HCT116 (cell line): ENCODE results near the gene CEP120.
"Not testable (repeated sequence)": the region's sequence is repeated elsewhere in the genome, so short reads cannot be mapped to it uniquely, and the experiment has no call there.

Experiments used
- CEBPB ChIP-seq: IDR thresholded peaks from 2 replicates; pipeline ENCODE4 v1.6.1; 2012; ENCODE audit warnings: low read depth
- EGR1 ChIP-seq: IDR thresholded peaks from 2 replicates; pipeline ENCODE4 v1.6.1; 2012; ENCODE audit warnings: low read depth
- EZH2 ChIP-seq: fragments of 200-600 bp; sonication (generic); IDR thresholded peaks from 2 replicates; pipeline ENCODE4 v1.6.1; 2017; ENCODE audit warnings: antibody characterized with exemption, mixed run types
- EZH2phosphoT487 ChIP-seq: fragments of 200-600 bp; IDR thresholded peaks from 2 replicates; pipeline ENCODE4 v1.6.1; 2018; ENCODE audit warnings: antibody characterized with exemption, borderline replicate concordance
- POLR2A ChIP-seq: IDR thresholded peaks from 2 replicates; pipeline ENCODE4 v1.7.0; 2011; ENCODE audit warnings: borderline replicate concordance; ENCODE audit not compliant: insufficient read depth, insufficient read length; ENCODE audit errors: extremely low read depth
- RAD21 ChIP-seq: IDR thresholded peaks from 2 replicates; pipeline ENCODE4 v1.6.1; 2012; ENCODE audit warnings: low read depth, mild to moderate bottlenecking
- SIN3A ChIP-seq: IDR thresholded peaks from 2 replicates; pipeline ENCODE4 v1.6.1; 2012; ENCODE audit warnings: low read depth
- TF ChIP-seq, protein P1 (sequence below), 3 experiments: fragments of 200-600 bp in 1 of 3; sonication (generic) in 1 of 3; IDR thresholded peaks in 2 of 3; conservative IDR thresholded peaks in 1 of 3; 2 replicates each; pipeline ENCODE4 v1.5.1; 2012 to 2017; ENCODE audit warnings: low read depth in 2 of 3, low read length in 2 of 3, antibody characterized with exemption in 1 of 3, borderline replicate concordance in 1 of 3, control low read depth in 1 of 3, mild to moderate bottlenecking in 1 of 3, mixed read lengths in 1 of 3, mixed run types in 1 of 3, moderate library complexity in 1 of 3; ENCODE audit not compliant: insufficient read depth in 1 of 3

- not testable (repeated sequence) for TF ChIP-seq POLR2A, RAD21, EZH2phosphoT487, EZH2, SIN3A, CEBPB, EGR1
- TF ChIP-seq, protein P1, sequence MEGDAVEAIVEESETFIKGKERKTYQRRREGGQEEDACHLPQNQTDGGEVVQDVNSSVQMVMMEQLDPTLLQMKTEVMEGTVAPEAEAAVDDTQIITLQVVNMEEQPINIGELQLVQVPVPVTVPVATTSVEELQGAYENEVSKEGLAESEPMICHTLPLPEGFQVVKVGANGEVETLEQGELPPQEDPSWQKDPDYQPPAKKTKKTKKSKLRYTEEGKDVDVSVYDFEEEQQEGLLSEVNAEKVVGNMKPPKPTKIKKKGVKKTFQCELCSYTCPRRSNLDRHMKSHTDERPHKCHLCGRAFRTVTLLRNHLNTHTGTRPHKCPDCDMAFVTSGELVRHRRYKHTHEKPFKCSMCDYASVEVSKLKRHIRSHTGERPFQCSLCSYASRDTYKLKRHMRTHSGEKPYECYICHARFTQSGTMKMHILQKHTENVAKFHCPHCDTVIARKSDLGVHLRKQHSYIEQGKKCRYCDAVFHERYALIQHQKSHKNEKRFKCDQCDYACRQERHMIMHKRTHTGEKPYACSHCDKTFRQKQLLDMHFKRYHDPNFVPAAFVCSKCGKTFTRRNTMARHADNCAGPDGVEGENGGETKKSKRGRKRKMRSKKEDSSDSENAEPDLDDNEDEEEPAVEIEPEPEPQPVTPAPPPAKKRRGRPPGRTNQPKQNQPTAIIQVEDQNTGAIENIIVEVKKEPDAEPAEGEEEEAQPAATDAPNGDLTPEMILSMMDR (IDR thresholded peaks at IDR 0.05 in 2 of 3, conservative IDR thresholded peaks at IDR 0.05 in 1 of 3; ENCODE audit: borderline replicate concordance in 1 of 3, insufficient read depth in 1 of 3, low read depth in 2 of 3, low read length in 2 of 3), result not testable (repeated sequence)
Measured at GRCh38 chr5:123400870-123401291, 22.3 kb downstream of the CEP120 start.
